Rectal smooth muscle tissue (tissue), 1 donor: ENCODE data around the gene CA12.

Experiments
- H3K27ac ChIP-seq: one replicate; pipeline ENCODE4 v1.7.0; 2013; ENCODE audit warnings: low read depth, low read length, inconsistent platforms
- H3K27me3 ChIP-seq: one replicate; pipeline ENCODE4 v1.7.0; 2013; ENCODE audit warnings: low read length; ENCODE audit not compliant: control insufficient read depth, insufficient read depth
- H3K36me3 ChIP-seq: one replicate; pipeline ENCODE4 v1.7.0; 2013; ENCODE audit warnings: low read length; ENCODE audit not compliant: control insufficient read depth, insufficient read depth
- H3K4me1 ChIP-seq: one replicate; pipeline ENCODE4 v1.7.0; 2013; ENCODE audit warnings: low read length; ENCODE audit not compliant: control insufficient read depth, insufficient read depth
- H3K4me3 ChIP-seq: one replicate; pipeline ENCODE4 v1.7.0; 2013; ENCODE audit warnings: low read length
- H3K9ac ChIP-seq: one replicate; pipeline ENCODE4 v1.7.0; 2013; ENCODE audit warnings: low read length

Gene CA12

GRCh38 chr15:63411866-63412265, 30.2 kb upstream of the CA12 start:
- Histone ChIP-seq H3K27ac (no peak overlapping the region), H3K9ac (no peak overlapping the region), H3K27me3 (no peaks in the 10 kb centered on the region), H3K4me3 (no peak overlapping the region), H3K36me3 (no peaks in the 10 kb centered on the region), H3K4me1 (no peaks in the 10 kb centered on the region)

- Histone ChIP-seq H3K4me1 (no peaks in the 10 kb centered on the region), H3K27ac (no peak overlapping the region)
Measured at GRCh38 chr15:63409179-63409578, 27.5 kb upstream of the CA12 start.

GRCh38 chr15:63408524-63408923, 26.9 kb upstream of the CA12 start:
- H3K9ac ChIP-seq: no peak overlapping the region
- H3K36me3 ChIP-seq: no peaks in the 10 kb centered on the region
- no peaks in the 10 kb centered on the region for H3K4me1 ChIP-seq
- H3K4me3 ChIP-seq: no peak overlapping the region
- H3K27me3 ChIP-seq: no peaks in the 10 kb centered on the region
- no peak overlapping the region for H3K27ac ChIP-seq

More at GRCh38 chr15:63409179-63409578, 27.5 kb upstream of the CA12 start:
- Histone ChIP-seq H3K4me3 (no peak overlapping the region), H3K27me3 (no peaks in the 10 kb centered on the region), H3K36me3 (no peaks in the 10 kb centered on the region), H3K9ac (no peak overlapping the region)

- no peak overlapping the region for H3K4me3 ChIP-seq
- H3K27ac ChIP-seq: no peak overlapping the region
- H3K9ac ChIP-seq: no peak overlapping the region
- no peaks in the 10 kb centered on the region for H3K4me1 ChIP-seq
- H3K36me3 ChIP-seq: no peaks in the 10 kb centered on the region
- H3K27me3 ChIP-seq: no peaks in the 10 kb centered on the region
Measured at GRCh38 chr15:63407612-63408011, 26.0 kb upstream of the CA12 start.

- H3K27ac ChIP-seq: no peak overlapping the region
- H3K4me1 ChIP-seq: no peaks in the 10 kb centered on the region
- H3K36me3 ChIP-seq: no peaks in the 10 kb centered on the region
- H3K4me3 ChIP-seq: no peak overlapping the region
- H3K27me3 ChIP-seq: no peaks in the 10 kb centered on the region
- H3K9ac ChIP-seq: no peak overlapping the region
Measured at GRCh38 chr15:63405683-63406390, 24.2 kb upstream of the CA12 start.

GRCh38 chr15:63405159-63405558, 23.5 kb upstream of the CA12 start:
- no peak overlapping the region for H3K27ac ChIP-seq
- H3K4me1 ChIP-seq: no peaks in the 10 kb centered on the region
- H3K36me3 ChIP-seq: no peaks in the 10 kb centered on the region
- no peak overlapping the region for H3K9ac ChIP-seq
- H3K4me3 ChIP-seq: no peak overlapping the region
- H3K27me3 ChIP-seq: no peaks in the 10 kb centered on the region

GRCh38 chr15:63403254-63403945, 21.8 kb upstream of the CA12 start:
- H3K27me3 ChIP-seq: no peaks in the 10 kb centered on the region
- no peak overlapping the region for H3K9ac ChIP-seq
- no peaks in the 10 kb centered on the region for H3K4me1 ChIP-seq
- no peaks in the 10 kb centered on the region for H3K36me3 ChIP-seq
- H3K27ac ChIP-seq: no peak overlapping the region
- no peak overlapping the region for H3K4me3 ChIP-seq

- H3K4me1 ChIP-seq: no peaks in the 10 kb centered on the region
- H3K36me3 ChIP-seq: no peaks in the 10 kb centered on the region
- H3K27me3 ChIP-seq: no peaks in the 10 kb centered on the region
- no peak overlapping the region for H3K4me3 ChIP-seq
- H3K9ac ChIP-seq: no peak overlapping the region
- H3K27ac ChIP-seq: no peak overlapping the region
Measured at GRCh38 chr15:63402498-63403253, 21.0 kb upstream of the CA12 start.

GRCh38 chr15:63401714-63402497, 20.3 kb upstream of the CA12 start:
- H3K27me3 ChIP-seq: no peaks in the 10 kb centered on the region
- H3K4me3 ChIP-seq: no peak overlapping the region
- H3K27ac ChIP-seq: no peak overlapping the region
- no peak overlapping the region for H3K9ac ChIP-seq
- H3K36me3 ChIP-seq: no peaks in the 10 kb centered on the region
- H3K4me1 ChIP-seq: no peaks in the 10 kb centered on the region

- Histone ChIP-seq H3K9ac (no peak overlapping the region), H3K4me1 (no peaks in the 10 kb centered on the region), H3K27ac (no peak overlapping the region), H3K4me3 (no peak overlapping the region), H3K36me3 (no peaks in the 10 kb centered on the region), H3K27me3 (no peaks in the 10 kb centered on the region)
Measured at GRCh38 chr15:63401078-63401477, 19.4 kb upstream of the CA12 start.

- Histone ChIP-seq H3K27me3 (no peaks in the 10 kb centered on the region), H3K36me3 (no peaks in the 10 kb centered on the region), H3K9ac (no peak overlapping the region), H3K4me3 (no peak overlapping the region), H3K4me1 (no peaks in the 10 kb centered on the region), H3K27ac (no peak overlapping the region)
Measured at GRCh38 chr15:63398456-63398855, 16.8 kb upstream of the CA12 start.
